Activated gamma-delta T cell (primary cell): Measurements from ENCODE around the gene MAK.
"Not testable (repeated sequence)": the region's sequence is repeated elsewhere in the genome, so short reads cannot be mapped to it uniquely, and the experiment has no call there.

Experiments used
- DNase-seq: peaks from one replicate; lab custom pipeline; 2025; lab: John Stamatoyannopoulos, UW

Gene MAK

GRCh38 chr6:10791673-10792072 is 46.7 kb downstream of the MAK start:
- no peak for DNase-seq

- DNase-seq: no peak
Observed at GRCh38 chr6:10779076-10779475, 59.3 kb downstream of the MAK start.

- no peak for DNase-seq
Observed at GRCh38 chr6:10778230-10778629, 60.1 kb downstream of the MAK start.

GRCh38 chr6:10771371-10771894 is 66.9 kb downstream of the MAK start:
- DNase-seq: no peak

GRCh38 chr6:10769419-10769818 is 68.9 kb downstream of the MAK start:
- no peak for DNase-seq

- no peak for DNase-seq
Observed at GRCh38 chr6:10763006-10763405, 75.3 kb downstream of the MAK start.

GRCh38 chr6:10759884-10760329 is 78.4 kb downstream of the MAK start:
- DNase-seq: no peak

GRCh38 chr6:10759312-10759839 is 79.0 kb downstream of the MAK start:
- no peak for DNase-seq

GRCh38 chr6:10756085-10756484 is 82.3 kb downstream of the MAK start:
- no peak for DNase-seq

- DNase-seq: not testable (repeated sequence)
Observed at GRCh38 chr6:10751757-10752156, 86.6 kb downstream of the MAK start.

GRCh38 chr6:10750568-10750967 is 87.8 kb downstream of the MAK start:
- DNase-seq: not testable (repeated sequence)

GRCh38 chr6:10749734-10750133 is 88.6 kb downstream of the MAK start:
- no peak for DNase-seq

- peak; percentile 97 for DNase-seq
Observed at GRCh38 chr6:10747251-10747972, 90.9 kb downstream of the MAK start, which contains the start of gene TMEM14B. Gene TMEM14B (plus strand): TSS chr6:10747805. CDS start chr6:10749246, 1,441 bp downstream.

- DNase-seq: no peak
Observed at GRCh38 chr6:10746915-10747250, 91.5 kb downstream of the MAK start.

- DNase-seq: no peak
Observed at GRCh38 chr6:10745116-10745515, 93.2 kb downstream of the MAK start.

- no peak for DNase-seq
Observed at GRCh38 chr6:10743515-10743914, 94.8 kb downstream of the MAK start.

- no peak for DNase-seq
Observed at GRCh38 chr6:10742251-10742650, 96.1 kb downstream of the MAK start.

GRCh38 chr6:10741643-10742042 is 96.7 kb downstream of the MAK start:
- not testable (repeated sequence) for DNase-seq

GRCh38 chr6:10740061-10740460 is 98.3 kb downstream of the MAK start:
- DNase-seq: no peak

GRCh38 chr6:10736731-10737130 is 101.6 kb downstream of the MAK start:
- no peak for DNase-seq

GRCh38 chr6:10733863-10734262 is 104.5 kb downstream of the MAK start:
- no peak for DNase-seq

GRCh38 chr6:10733151-10733715 is 105.1 kb downstream of the MAK start:
- DNase-seq: no peak

- no peak for DNase-seq
Observed at GRCh38 chr6:10730254-10730653, 108.1 kb downstream of the MAK start.
